Measurements from ENCODE around the gene TEX19. TPM values are rescaled to one million over a fixed set of nuclear protein-coding genes. Genes with fewer than 3 reads are reported as not detected.

Gene TEX19
- total RNA-seq, 2 donors from 2014 or later, result 0.46 to 0.48 TPM

GRCh38 chr17:82412535-82413520, 53.8 kb downstream of the TEX19 start:
- no peaks in the 10 kb centered on the region for H3K27me3 Mint-ChIP-seq (ENCODE audit: insufficient read depth)
- H3K9me3 Mint-ChIP-seq, result no peaks in the 10 kb centered on the region
- Histone ChIP-seq H3K27me3 (ENCODE audit: control insufficient read depth, insufficient read depth, low read length, poor library complexity, severe bottlenecking) (no peaks in the 10 kb centered on the region), H3K9me3 (ENCODE audit: control insufficient read depth, low read length) (no peaks in the 10 kb centered on the region), H3K9ac (ENCODE audit: extremely low read depth, low read length, poor library complexity, severe bottlenecking) (no peak overlapping the region), H3K27ac (ENCODE audit: low read depth, low read length) (no peak overlapping the region), H3K4me1 (ENCODE audit: control insufficient read depth, insufficient read depth, low read length) (no peaks in the 10 kb centered on the region), H3K4me3 (ENCODE audit: low read length) (no peak overlapping the region), H3K36me3 (ENCODE audit: control insufficient read depth, insufficient read depth, low read length) (peaks cover 4% of the 10 kb centered on the region)
- H3K4me1 Mint-ChIP-seq, result no peaks in the 10 kb centered on the region
- H3K4me3 Mint-ChIP-seq, result no peak overlapping the region
- WGBS, 2 experiments (ENCODE audit: insufficient coverage in 1 of 2, insufficient read length in 1 of 2), result 94 to 96% methylated on average over 18 to 29 of the region's 29 CpGs
- H3K27ac Mint-ChIP-seq, result no peak overlapping the region
- DNase-seq, result no peak
- TF ChIP-seq, protein P1, sequence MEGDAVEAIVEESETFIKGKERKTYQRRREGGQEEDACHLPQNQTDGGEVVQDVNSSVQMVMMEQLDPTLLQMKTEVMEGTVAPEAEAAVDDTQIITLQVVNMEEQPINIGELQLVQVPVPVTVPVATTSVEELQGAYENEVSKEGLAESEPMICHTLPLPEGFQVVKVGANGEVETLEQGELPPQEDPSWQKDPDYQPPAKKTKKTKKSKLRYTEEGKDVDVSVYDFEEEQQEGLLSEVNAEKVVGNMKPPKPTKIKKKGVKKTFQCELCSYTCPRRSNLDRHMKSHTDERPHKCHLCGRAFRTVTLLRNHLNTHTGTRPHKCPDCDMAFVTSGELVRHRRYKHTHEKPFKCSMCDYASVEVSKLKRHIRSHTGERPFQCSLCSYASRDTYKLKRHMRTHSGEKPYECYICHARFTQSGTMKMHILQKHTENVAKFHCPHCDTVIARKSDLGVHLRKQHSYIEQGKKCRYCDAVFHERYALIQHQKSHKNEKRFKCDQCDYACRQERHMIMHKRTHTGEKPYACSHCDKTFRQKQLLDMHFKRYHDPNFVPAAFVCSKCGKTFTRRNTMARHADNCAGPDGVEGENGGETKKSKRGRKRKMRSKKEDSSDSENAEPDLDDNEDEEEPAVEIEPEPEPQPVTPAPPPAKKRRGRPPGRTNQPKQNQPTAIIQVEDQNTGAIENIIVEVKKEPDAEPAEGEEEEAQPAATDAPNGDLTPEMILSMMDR (conservative IDR thresholded peaks at IDR 0.05), result no peak
- H3K36me3 Mint-ChIP-seq (ENCODE audit: low read depth), result peaks cover 3% of the 10 kb centered on the region

Other genes starting within 250 kb of the TEX19 start
- gene CCDC57, start 146.4 kb upstream of the TEX19 start, total RNA-seq, result 10 to 100 TPM; 61.8 to 82.8 TPM
- 10 to 100 TPM; 31.8 to 39.7 TPM for gene SLC16A3, start 130.2 kb upstream of the TEX19 start, total RNA-seq
- gene CSNK1D, start 85.5 kb upstream of the TEX19 start, total RNA-seq, result 100 to 1,000 TPM; 104 to 143 TPM
- gene CD7, start 41.6 kb upstream of the TEX19 start, total RNA-seq, result under 1 TPM; 0.55 to 0.80 TPM
- gene SECTM1, start 25.5 kb upstream of the TEX19 start, total RNA-seq, result not detected
- gene UTS2R, start 12.5 kb downstream of the TEX19 start, total RNA-seq, result under 1 TPM in 1 of 2 donors, not detected in 1; 0.40 TPM
- 10 to 100 TPM; 31.5 to 37.6 TPM for gene HEXD, start 59.1 kb downstream of the TEX19 start, total RNA-seq
- 10 to 100 TPM; 24.0 to 30.1 TPM for gene OGFOD3, start 59.3 kb downstream of the TEX19 start, total RNA-seq
- gene CYBC1, start 91.5 kb downstream of the TEX19 start, total RNA-seq, result 10 to 100 TPM; 71.2 to 88.5 TPM
- gene NARF, start 99.5 kb downstream of the TEX19 start, total RNA-seq, result 10 to 100 TPM; 64.0 to 70.8 TPM
- gene FOXK2, start 160.5 kb downstream of the TEX19 start, total RNA-seq, result 10 to 100 TPM; 67.2 to 68.1 TPM